Measurements from ENCODE around the gene PWP2.
"Not testable (repeated sequence)": the region's sequence is repeated elsewhere in the genome, so short reads cannot be mapped to it uniquely, and the experiment has no call there.

PWP2 gene

GRCh38 chr21:44139787-44140551 lies 32.8 kb downstream of the PWP2 start:
- peak; percentile 1 for DNase-seq

- DNase-seq: not testable (repeated sequence)
These were observed 33.3 kb downstream of the PWP2 start for GRCh38 chr21:44140552-44140932.

GRCh38 chr21:44142470-44142869 lies 35.3 kb downstream of the PWP2 start:
- DNase-seq: not testable (repeated sequence)

- not testable (repeated sequence) for DNase-seq
These were observed 36.2 kb downstream of the PWP2 start for GRCh38 chr21:44143380-44143779.

- not testable (repeated sequence) for DNase-seq
These were observed 36.8 kb downstream of the PWP2 start for GRCh38 chr21:44143996-44144395.

- DNase-seq: not testable (repeated sequence)
These were observed 37.8 kb downstream of the PWP2 start for GRCh38 chr21:44144784-44145602.

- not testable (repeated sequence) for DNase-seq
These were observed 38.4 kb downstream of the PWP2 start for GRCh38 chr21:44145616-44146015.

GRCh38 chr21:44147108-44147507 lies 39.9 kb downstream of the PWP2 start:
- DNase-seq: not testable (repeated sequence)

- not testable (repeated sequence) for DNase-seq
These were observed 43.1 kb downstream of the PWP2 start for GRCh38 chr21:44150255-44150654.

- not testable (repeated sequence) for DNase-seq
These were observed 46.2 kb downstream of the PWP2 start for GRCh38 chr21:44153214-44153888.

GRCh38 chr21:44153889-44154228 lies 46.7 kb downstream of the PWP2 start:
- peak; percentile 27 for DNase-seq

GRCh38 chr21:44154816-44155230 lies 47.6 kb downstream of the PWP2 start:
- DNase-seq: not testable (repeated sequence)

- DNase-seq: not testable (repeated sequence)
These were observed 48.2 kb downstream of the PWP2 start for GRCh38 chr21:44155231-44155993.

GRCh38 chr21:44155994-44156380 lies 48.8 kb downstream of the PWP2 start:
- DNase-seq: not testable (repeated sequence)

GRCh38 chr21:44157439-44158081 lies 50.4 kb downstream of the PWP2 start:
- not testable (repeated sequence) for DNase-seq

- not testable (repeated sequence) for DNase-seq
These were observed 50.9 kb downstream of the PWP2 start for GRCh38 chr21:44158082-44158468.

- peak; percentile 0 for DNase-seq
These were observed 52.4 kb downstream of the PWP2 start for GRCh38 chr21:44159349-44160297.

GRCh38 chr21:44160298-44160672 lies 53.1 kb downstream of the PWP2 start:
- DNase-seq: not testable (repeated sequence)

GRCh38 chr21:44160821-44161220 lies 53.6 kb downstream of the PWP2 start:
- not testable (repeated sequence) for DNase-seq

- not testable (repeated sequence) for DNase-seq
These were observed 56.0 kb downstream of the PWP2 start for GRCh38 chr21:44163167-44163653.

GRCh38 chr21:44165933-44166332 lies 58.7 kb downstream of the PWP2 start:
- not testable (repeated sequence) for DNase-seq
